WTC11 (cell line): Measurements from ENCODE around the gene UBC. TPM values are rescaled to one million over a fixed set of nuclear protein-coding genes. Genes with fewer than 3 reads are reported as not detected.

Experiments
- ATAC-seq: fragments of 200-7000 bp; cut with Tn5 transposase; 2 replicates; pipeline ENCODE4 v1.10.0; 2021; ENCODE audit warnings: mild to moderate bottlenecking, moderate library complexity
- CTCF ChIA-PET: fragments of 300-600 bp; sonication (Branson Sonifier 250); formaldehyde crosslinking; loops from one replicate; lab custom pipeline; 2021; ENCODE audit warnings: antibody characterized with exemption; lab: Charles Lee
- POLR2A ChIA-PET: fragments of 350-600 bp; sonication (Branson Sonifier 250); formaldehyde crosslinking; loops from one replicate; lab custom pipeline; 2021; ENCODE audit warnings: antibody characterized with exemption; lab: Charles Lee
- DNase-seq: peaks from one replicate; pipeline ENCODE4 v3.0.0; 2021; ENCODE audit warnings: low spot score
- H3K27ac Mint-ChIP-seq: 2 replicates; pipeline ENCODE4 v1.8.0; 2021; ENCODE audit warnings: mixed read lengths
- H3K27me3 Mint-ChIP-seq: 2 replicates; pipeline ENCODE4 v1.8.0; 2021; ENCODE audit warnings: low read depth, mild to moderate bottlenecking, moderate library complexity, mixed read lengths
- H3K36me3 Mint-ChIP-seq: 2 replicates; pipeline ENCODE4 v1.8.0; 2021; ENCODE audit warnings: mixed read lengths
- H3K4me1 Mint-ChIP-seq: 2 replicates; pipeline ENCODE4 v1.8.0; 2022; ENCODE audit warnings: mixed read lengths
- H3K4me3 Mint-ChIP-seq: 2 replicates; pipeline ENCODE4 v1.8.0; 2021; ENCODE audit warnings: mild to moderate bottlenecking, moderate library complexity, mixed read lengths
- H3K9me3 Mint-ChIP-seq: 2 replicates; pipeline ENCODE4 v1.8.0; 2021; ENCODE audit warnings: mixed read lengths
- CREB1 ChIP-seq: sonication (generic); formaldehyde crosslinking; IDR thresholded peaks from 2 replicates; pipeline ENCODE4 v1.8.0; 2023; ENCODE audit warnings: mild to moderate bottlenecking, missing genetic modification reagents
- CREM ChIP-seq: sonication (generic); formaldehyde crosslinking; IDR thresholded peaks from 2 replicates; pipeline ENCODE4 v1.8.1; 2022; ENCODE audit warnings: mild to moderate bottlenecking, missing genetic modification reagents, moderate library complexity
- E2F5 ChIP-seq: sonication (generic); formaldehyde crosslinking; IDR thresholded peaks from 2 replicates; pipeline ENCODE4 v1.8.1; 2022; ENCODE audit warnings: mild to moderate bottlenecking, moderate library complexity, missing genetic modification reagents
- EMX1 ChIP-seq: fragments of 250-450 bp; sonication (Bioruptor Pico); IDR thresholded peaks from 2 replicates; pipeline ENCODE4 v1.8.0; 2021; ENCODE audit warnings: mild to moderate bottlenecking
- ESRRA ChIP-seq: sonication (generic); formaldehyde crosslinking; IDR thresholded peaks from 2 replicates; pipeline ENCODE4 v1.8.1; 2022; ENCODE audit warnings: mild to moderate bottlenecking, missing genetic modification reagents, borderline replicate concordance
- FOXK1 ChIP-seq: sonication (generic); formaldehyde crosslinking; IDR thresholded peaks from 2 replicates; pipeline ENCODE4 v1.8.0; 2022; ENCODE audit warnings: mild to moderate bottlenecking, moderate library complexity, missing genetic modification reagents
- FOXP1 ChIP-seq: sonication (generic); formaldehyde crosslinking; IDR thresholded peaks from 2 replicates; pipeline ENCODE4 v1.8.0; 2022; ENCODE audit warnings: missing genetic modification reagents, mild to moderate bottlenecking, moderate library complexity, borderline replicate concordance
- GTF2I ChIP-seq: fragments of 250-450 bp; sonication (Bioruptor Pico); conservative IDR thresholded peaks from 2 replicates; pipeline ENCODE4 v1.4.0; 2021; ENCODE audit warnings: mild to moderate bottlenecking
- JAZF1 ChIP-seq: fragments of 250-450 bp; sonication (Bioruptor Pico); IDR thresholded peaks from 2 replicates; pipeline ENCODE4 v1.9.0; 2021; ENCODE audit warnings: moderate library complexity, mild to moderate bottlenecking, inconsistent platforms
- MXD4 ChIP-seq: fragments of 250-450 bp; sonication (Bioruptor Pico); IDR thresholded peaks from 2 replicates; pipeline ENCODE4 v1.8.0; 2021; ENCODE audit warnings: mild to moderate bottlenecking, moderate library complexity, borderline replicate concordance
- MYBL2 ChIP-seq: sonication (generic); formaldehyde crosslinking; IDR thresholded peaks from 2 replicates; pipeline ENCODE4 v1.8.1; 2023; ENCODE audit warnings: mild to moderate bottlenecking, moderate library complexity, missing genetic modification reagents
- NFYB ChIP-seq: sonication (generic); formaldehyde crosslinking; conservative IDR thresholded peaks from 2 replicates; pipeline ENCODE4 v1.8.0; 2022; ENCODE audit warnings: low read depth, missing genetic modification reagents
- NR2C2 ChIP-seq: sonication (generic); formaldehyde crosslinking; IDR thresholded peaks from 2 replicates; pipeline ENCODE4 v1.8.0; 2022; ENCODE audit warnings: mild to moderate bottlenecking, missing genetic modification reagents
- OVOL2 ChIP-seq: fragments of 250-450 bp; sonication (Bioruptor Pico); IDR thresholded peaks from 2 replicates; pipeline ENCODE4 v1.9.0; 2021; ENCODE audit warnings: mild to moderate bottlenecking, borderline replicate concordance
- PRDM15 ChIP-seq: sonication (generic); formaldehyde crosslinking; IDR thresholded peaks from 2 replicates; pipeline ENCODE4 v1.8.0; 2022; ENCODE audit warnings: missing genetic modification reagents
- RELA ChIP-seq: sonication (generic); formaldehyde crosslinking; IDR thresholded peaks from 2 replicates; pipeline ENCODE4 v1.8.1; 2022; ENCODE audit warnings: missing genetic modification reagents, mild to moderate bottlenecking, borderline replicate concordance
- SMAD3 ChIP-seq: sonication (generic); formaldehyde crosslinking; IDR thresholded peaks from 2 replicates; pipeline ENCODE4 v1.8.0; 2022; ENCODE audit warnings: missing genetic modification reagents, mild to moderate bottlenecking, borderline replicate concordance
- SMAD4 ChIP-seq: sonication (generic); formaldehyde crosslinking; IDR thresholded peaks from 2 replicates; pipeline ENCODE4 v1.8.0; 2022; ENCODE audit warnings: mild to moderate bottlenecking, missing genetic modification reagents
- TEAD1 ChIP-seq: sonication (generic); formaldehyde crosslinking; IDR thresholded peaks from 2 replicates; pipeline ENCODE4 v1.8.0; 2022; ENCODE audit warnings: mild to moderate bottlenecking, missing genetic modification reagents
- TEAD4 ChIP-seq: sonication (generic); formaldehyde crosslinking; IDR thresholded peaks from 2 replicates; pipeline ENCODE4 v1.8.0; 2022; ENCODE audit warnings: mild to moderate bottlenecking, missing genetic modification reagents
- ZNF121 ChIP-seq: sonication (generic); formaldehyde crosslinking; IDR thresholded peaks from 2 replicates; pipeline ENCODE4 v1.8.0; 2023; ENCODE audit warnings: missing genetic modification reagents
- ZNF232 ChIP-seq: sonication (generic); formaldehyde crosslinking; IDR thresholded peaks from 2 replicates; pipeline ENCODE4 v1.8.0; 2022; ENCODE audit warnings: mild to moderate bottlenecking, missing genetic modification reagents
- ZNF263 ChIP-seq: sonication (generic); formaldehyde crosslinking; IDR thresholded peaks from 2 replicates; pipeline ENCODE4 v1.8.1; 2022; ENCODE audit warnings: low read depth, mild to moderate bottlenecking, moderate library complexity, missing genetic modification reagents
- ZNF281 ChIP-seq: sonication (generic); formaldehyde crosslinking; IDR thresholded peaks from 2 replicates; pipeline ENCODE4 v1.8.0; 2023; ENCODE audit warnings: mild to moderate bottlenecking, missing genetic modification reagents
- ZNF396 ChIP-seq: fragments of 250-450 bp; sonication (Bioruptor Pico); IDR thresholded peaks from 2 replicates; pipeline ENCODE4 v1.8.0; 2021; ENCODE audit warnings: mild to moderate bottlenecking, moderate library complexity, borderline replicate concordance
- ZNF425 ChIP-seq: fragments of 250-450 bp; sonication (Bioruptor Pico); conservative IDR thresholded peaks from 2 replicates; pipeline ENCODE4 v1.9.0; 2021; ENCODE audit warnings: mild to moderate bottlenecking
- total RNA-seq: library from RNA; stranded (reverse); gene quantifications from 3 replicates; pipeline ENCODE4 v1.2.3, GENCODE V29; 2021

UBC gene
- total RNA-seq, 1 experiment from 2014 or later: 530 TPM

- H3K4me1 Mint-ChIP-seq: peaks cover 10% of the 10 kb centered on the region
- no peak for TF ChIP-seq ZNF232 (CRISPR knock-in tag)
- TF ChIP-seq NR2C2 (CRISPR knock-in tag): no peak
- TF ChIP-seq MYBL2 (CRISPR knock-in tag): no peak
- TF ChIP-seq GTF2I (CRISPR knock-in tag): no peak
- no peak for TF ChIP-seq RELA (CRISPR knock-in tag)
- TF ChIP-seq ZNF263 (CRISPR knock-in tag): no peak
- no peak for TF ChIP-seq NFYB (CRISPR knock-in tag)
- TF ChIP-seq FOXK1 (CRISPR knock-in tag): no peak
- no peak for TF ChIP-seq ESRRA (CRISPR knock-in tag)
- no peak for TF ChIP-seq CREB1
- TF ChIP-seq MXD4 (CRISPR knock-in tag): no peak
- TF ChIP-seq ZNF425 (CRISPR knock-in tag): no peak
- no peak for TF ChIP-seq PRDM15 (CRISPR knock-in tag)
- TF ChIP-seq OVOL2 (CRISPR knock-in tag): no peak
- no peak for TF ChIP-seq SMAD4 (CRISPR knock-in tag)
- TF ChIP-seq ZNF121: no peak
- no peak for TF ChIP-seq SMAD3 (CRISPR knock-in tag)
- TF ChIP-seq TEAD4 (CRISPR knock-in tag): no peak
- no peak for TF ChIP-seq ZNF396 (CRISPR knock-in tag)
- 0 out of 2 replicates have a peak, but pooled peaks have one; percentile 18 for ATAC-seq
- no peak for DNase-seq
- no peak overlapping the region for H3K4me3 Mint-ChIP-seq
- H3K27me3 Mint-ChIP-seq: peaks cover 1% of the 10 kb centered on the region
- no peak overlapping the region for H3K27ac Mint-ChIP-seq
- CTCF ChIA-PET: interaction anchor here (1.2 to 1.4 kb wide), 2 partner anchors 34 to 69 kb away, joined by 5 read pairs; no protein-coding TSS in a partner anchor
- POLR2A ChIA-PET: no interaction called here
- no peaks in the 10 kb centered on the region for H3K9me3 Mint-ChIP-seq
- H3K36me3 Mint-ChIP-seq: no peaks in the 10 kb centered on the region
Measured at GRCh38 chr12:124871297-124871696, 43.2 kb downstream of the UBC start.

- ChIA-PET CTCF (no interaction called here), POLR2A (no interaction called here)
- no peak for TF ChIP-seq ZNF281 (CRISPR knock-in tag)
- no peak for TF ChIP-seq ZNF263 (CRISPR knock-in tag)
- TF ChIP-seq E2F5 (CRISPR knock-in tag): no peak
- no peak for TF ChIP-seq ESRRA (CRISPR knock-in tag)
- no peak for TF ChIP-seq CREM (CRISPR knock-in tag)
- no peak for TF ChIP-seq FOXK1 (CRISPR knock-in tag)
- no peak for TF ChIP-seq TEAD1
- no peak for TF ChIP-seq EMX1 (CRISPR knock-in tag)
- TF ChIP-seq FOXP1: no peak
- TF ChIP-seq JAZF1 (CRISPR knock-in tag): no peak
- no peak for ATAC-seq
- Mint-ChIP-seq H3K4me3 (no peak overlapping the region), H3K27me3 (peaks cover 5% of the 10 kb centered on the region), H3K9me3 (no peaks in the 10 kb centered on the region), H3K27ac (no peak overlapping the region), H3K36me3 (no peaks in the 10 kb centered on the region), H3K4me1 (peaks cover 10% of the 10 kb centered on the region)
- no peak for DNase-seq
Measured at GRCh38 chr12:124870515-124870914, 43.9 kb downstream of the UBC start.
